Hematopoietic multipotent progenitor cell treated with erythropoietin and hydrocortisone succinate and interleukin-3 and kit ligand, for 8 days (in vitro differentiated cells): Measurements from ENCODE around the gene NPIPB5.
A peak's percentile ranks its signal among the peaks of the same experiment; 100 is the strongest.
"Not testable (repeated sequence)": the region's sequence is repeated elsewhere in the genome, so short reads cannot be mapped to it uniquely, and the experiment has no call there.

Experiments used
- DNase-seq: peaks from one replicate; pipeline ENCODE4 v3.0.0-alpha.2; 2015

The NPIPB5 gene

DNA sequence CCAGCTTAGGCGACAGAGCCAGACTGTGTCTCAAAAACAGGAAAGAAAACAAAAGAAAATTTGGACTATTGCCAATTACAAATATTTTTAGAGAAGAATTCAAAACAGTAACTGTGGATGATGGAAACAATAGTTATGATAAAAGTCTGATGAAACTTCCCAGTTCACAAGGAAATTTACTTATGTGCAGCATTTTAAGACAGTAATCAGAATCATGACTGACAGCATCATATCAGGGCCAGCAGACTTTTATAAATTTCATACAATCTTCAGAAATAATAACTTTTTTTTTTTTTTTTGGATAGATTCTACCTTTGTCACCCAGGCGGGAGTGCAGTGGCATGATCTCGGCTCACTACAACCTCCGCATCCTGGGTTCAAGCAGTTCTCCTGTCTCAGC lies at the start of gene NPIPB5:
Gene NPIPB5, plus strand, starts transcription at position 301 of the 400 bp plus-strand sequence. CDS start 2,911 bp downstream, outside the sequence.
- DNase-seq: not testable (repeated sequence)

DNA sequence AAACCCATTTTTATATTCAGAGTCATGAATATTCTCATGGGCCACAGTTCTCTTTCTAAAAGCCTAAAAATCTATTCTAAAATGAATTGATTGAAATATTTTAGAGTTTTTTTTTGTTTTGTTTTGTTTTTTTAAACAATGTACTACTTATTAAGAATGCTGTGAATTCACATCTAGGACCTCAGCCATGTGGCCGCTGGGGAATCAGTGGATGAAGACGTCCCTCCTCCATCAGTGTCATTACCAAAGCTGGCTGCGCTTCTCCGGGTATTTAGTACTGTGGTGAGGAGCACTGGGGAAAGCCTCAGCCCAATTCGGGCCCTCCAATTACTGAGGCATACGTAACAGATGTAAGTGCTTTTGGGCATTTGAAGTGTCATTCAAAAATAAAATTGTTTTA lies 41.8 kb upstream of the NPIPB5 start:
- not testable (repeated sequence) for DNase-seq

DNA sequence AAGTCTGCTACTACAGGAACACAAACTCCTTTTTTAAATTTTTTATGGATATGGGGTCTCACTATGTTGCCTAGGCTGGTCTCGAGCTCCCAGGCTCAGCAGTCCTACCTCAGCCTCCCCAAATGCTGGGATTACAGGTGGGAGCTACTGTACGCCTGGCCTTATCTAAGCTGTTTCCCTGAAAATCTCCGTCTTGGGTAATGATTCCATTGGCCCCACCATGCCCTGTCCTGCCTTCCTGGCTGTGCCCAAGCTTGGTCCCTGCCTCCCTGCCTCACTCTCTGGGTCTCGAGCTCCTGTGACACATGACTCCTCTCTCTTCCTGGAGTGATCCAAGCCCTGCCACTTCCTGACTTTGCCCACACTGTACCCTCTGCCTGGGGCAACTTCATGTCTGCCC lies 27.3 kb downstream of the NPIPB5 start:
- DNase-seq: not testable (repeated sequence)

DNA sequence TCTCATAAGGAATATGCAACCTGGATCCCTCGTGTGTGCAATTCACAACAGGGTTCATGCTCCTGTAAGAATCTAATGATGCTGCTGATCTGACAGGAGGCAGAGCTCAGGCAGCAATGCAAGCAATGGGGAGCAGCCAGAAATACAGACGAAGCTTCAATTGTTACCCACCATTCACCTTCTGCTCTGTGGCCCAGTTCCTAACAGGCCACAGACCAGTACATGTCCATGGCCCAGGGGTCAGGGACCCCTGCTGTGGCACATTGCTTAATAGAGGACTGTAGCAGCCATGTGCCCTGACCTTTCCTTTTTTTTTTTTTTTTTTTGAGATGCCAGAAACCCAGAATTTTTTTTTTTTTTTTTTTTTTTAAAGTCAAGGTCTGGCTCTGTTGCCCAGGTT lies 34.1 kb downstream of the NPIPB5 start:
- DNase-seq: not testable (repeated sequence)

DNA sequence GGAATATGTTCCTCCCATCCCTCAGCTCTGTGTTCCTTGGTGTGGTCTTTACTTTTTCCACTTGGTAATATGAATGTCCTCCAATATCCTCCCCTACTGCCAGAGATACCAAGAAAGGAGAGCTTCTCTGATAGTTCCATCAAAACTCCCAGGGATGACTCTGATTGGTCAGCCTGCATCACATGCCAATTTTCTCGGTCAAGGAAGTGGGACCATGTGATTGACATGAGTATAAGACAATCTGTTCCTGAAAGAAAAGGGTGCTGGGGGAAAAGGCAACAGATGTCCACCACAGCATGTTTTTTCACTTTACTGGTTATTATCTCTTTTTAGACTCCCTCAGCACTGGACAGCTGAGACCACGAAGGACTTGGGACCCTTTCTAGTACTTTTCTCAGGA lies 35.9 kb downstream of the NPIPB5 start:
- peak; percentile 7 for DNase-seq

DNA sequence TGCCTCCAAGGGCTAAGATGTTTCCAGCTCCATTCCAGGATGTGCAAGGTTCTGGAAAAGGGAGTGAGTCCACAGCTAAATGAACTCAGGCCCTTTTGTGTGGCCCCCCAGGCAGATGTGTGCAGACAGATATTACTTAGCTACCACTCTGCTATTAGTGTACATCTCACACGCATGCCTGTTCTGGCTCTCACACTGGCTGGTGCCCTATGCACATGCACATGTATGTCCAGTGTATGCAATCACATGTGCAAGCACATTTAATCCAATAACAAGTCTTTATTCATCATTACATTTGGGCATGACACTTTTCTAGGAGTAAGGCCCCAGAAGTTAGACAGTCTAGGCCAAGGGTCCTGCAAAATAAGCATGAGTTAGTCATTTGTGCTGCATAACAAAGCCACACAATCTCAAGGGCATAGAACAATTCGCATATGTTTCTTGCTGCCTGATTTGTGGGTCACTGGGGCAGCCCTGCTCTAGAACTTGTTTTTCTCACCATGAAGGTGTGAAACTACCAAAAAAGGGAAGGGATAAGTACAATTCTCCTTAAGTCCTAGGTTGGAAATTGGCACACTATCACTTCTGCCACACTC lies 36.6 kb downstream of the NPIPB5 start:
- not testable (repeated sequence) for DNase-seq

DNA sequence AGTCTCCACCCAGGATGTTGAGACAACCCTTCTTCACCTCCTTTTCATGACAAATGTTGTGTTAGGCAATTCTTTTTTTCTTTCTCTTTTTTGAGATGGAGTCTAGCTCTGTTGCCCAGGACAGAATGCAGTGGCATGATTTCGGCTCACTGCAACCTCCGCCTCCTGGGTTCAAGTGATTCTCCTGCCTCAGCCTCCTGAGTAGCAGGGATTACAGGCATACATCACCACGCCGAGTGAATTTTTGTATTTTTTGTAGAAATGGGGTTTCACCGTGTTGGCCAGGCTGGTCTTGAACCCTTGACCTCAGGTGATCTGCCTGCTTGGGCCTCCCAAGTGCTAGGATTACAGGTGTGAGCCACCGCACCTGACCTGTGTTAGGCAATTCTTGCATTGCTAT lies 39.2 kb downstream of the NPIPB5 start:
- DNase-seq: not testable (repeated sequence)

DNA sequence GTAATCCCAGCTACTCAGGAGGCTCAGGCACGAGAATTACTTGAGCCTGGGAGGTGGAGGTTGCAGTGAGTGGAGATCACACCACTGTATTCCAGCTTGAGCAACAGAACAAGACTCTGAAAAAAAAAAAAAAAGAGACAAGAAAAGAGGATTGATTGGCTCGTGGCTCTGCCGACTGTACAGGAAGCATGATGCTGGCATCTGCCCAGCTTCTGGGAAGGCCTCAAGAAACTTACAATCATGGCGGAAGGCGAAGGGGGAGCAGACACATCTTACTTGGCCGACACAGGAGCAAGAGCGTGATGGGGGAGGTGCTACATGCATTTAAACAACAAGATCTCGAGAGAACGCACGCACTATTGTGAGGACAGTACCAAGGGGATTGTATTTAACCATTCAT lies 40.5 kb downstream of the NPIPB5 start:
- not testable (repeated sequence) for DNase-seq

DNA sequence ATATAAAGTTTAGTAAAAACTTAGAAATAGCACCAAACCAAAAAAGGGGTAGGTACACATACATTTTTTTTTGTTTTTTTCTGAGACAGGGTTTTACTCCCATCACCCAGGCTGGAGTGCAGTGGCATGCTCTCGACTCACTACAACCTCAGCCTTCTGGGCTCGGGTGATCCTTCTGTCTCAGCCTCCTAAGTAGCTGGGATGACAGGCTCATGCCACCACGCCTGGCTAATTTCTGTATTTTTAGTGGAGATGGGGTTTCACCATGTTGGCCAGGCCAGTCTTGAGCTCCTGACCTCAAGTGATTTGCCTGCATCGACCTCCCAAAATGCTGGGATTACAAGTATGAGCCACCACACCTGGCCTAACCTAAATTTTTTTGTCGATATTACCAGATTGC lies 41.0 kb downstream of the NPIPB5 start:
- DNase-seq: not testable (repeated sequence)

DNA sequence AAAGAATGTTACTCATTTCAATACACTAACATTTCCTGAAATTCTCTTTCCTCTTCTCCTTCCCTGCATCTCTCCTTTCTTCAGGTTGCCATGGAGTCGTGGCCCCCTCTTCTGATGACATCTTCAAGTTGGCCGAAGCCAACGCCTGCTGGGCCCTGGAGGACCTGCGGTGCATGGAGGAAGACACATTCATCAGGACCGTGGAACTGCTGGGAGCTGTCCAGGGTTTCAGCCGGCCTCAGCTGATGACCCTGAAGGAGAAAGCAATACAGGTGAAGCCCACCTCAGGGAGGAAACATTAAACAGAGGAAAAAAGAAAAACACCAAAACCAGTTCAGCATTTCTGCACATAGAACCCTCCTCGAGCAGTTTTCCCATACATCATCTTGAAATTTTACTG lies 46.1 kb downstream of the NPIPB5 start:
- DNase-seq: not testable (repeated sequence)
